Measurements from ENCODE around the gene ANO2.

The ANO2 gene

DNA sequence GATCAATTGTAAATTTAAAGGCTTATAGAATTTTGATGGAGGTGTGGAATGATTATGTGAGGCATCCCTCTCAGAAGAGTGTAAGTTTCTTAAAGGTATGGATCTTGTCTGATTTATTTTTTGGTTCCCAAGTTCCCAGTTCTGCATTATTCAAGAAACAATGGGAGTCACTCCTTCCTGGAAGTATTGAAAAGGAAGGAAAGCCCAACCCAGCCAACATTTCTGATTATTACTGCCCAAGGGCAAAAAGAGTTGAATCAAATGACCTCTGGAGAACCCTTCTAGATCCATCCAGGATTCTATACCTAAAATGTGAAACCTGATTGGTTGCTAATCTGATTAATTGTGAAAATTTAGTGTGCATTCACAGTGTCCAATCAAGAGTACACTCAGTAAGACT, 166.2 kb downstream of the ANO2 start:
- DNase-seq (ENCODE audit: low read depth, low spot score): no peak

DNA sequence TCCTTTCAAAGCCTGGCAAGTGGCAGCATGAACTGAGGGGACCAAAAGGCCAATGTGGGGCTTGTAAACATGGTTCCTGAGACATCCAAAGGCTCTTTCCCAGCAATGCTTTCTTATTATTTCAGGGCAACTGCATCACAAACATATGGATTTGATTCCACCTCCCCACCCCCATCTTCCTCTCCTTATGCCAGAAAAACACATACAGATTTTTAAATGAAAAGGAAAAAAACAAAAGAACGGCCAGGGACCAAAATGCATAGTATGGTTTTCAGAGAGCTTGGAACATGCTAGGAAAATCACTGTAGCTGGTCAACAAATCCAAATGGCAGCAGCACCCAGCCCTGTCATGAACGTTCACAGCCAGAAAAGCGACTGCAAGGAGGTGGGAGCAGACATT, 167.6 kb downstream of the ANO2 start:
- no peak for DNase-seq (ENCODE audit: low read depth, low spot score)

DNA sequence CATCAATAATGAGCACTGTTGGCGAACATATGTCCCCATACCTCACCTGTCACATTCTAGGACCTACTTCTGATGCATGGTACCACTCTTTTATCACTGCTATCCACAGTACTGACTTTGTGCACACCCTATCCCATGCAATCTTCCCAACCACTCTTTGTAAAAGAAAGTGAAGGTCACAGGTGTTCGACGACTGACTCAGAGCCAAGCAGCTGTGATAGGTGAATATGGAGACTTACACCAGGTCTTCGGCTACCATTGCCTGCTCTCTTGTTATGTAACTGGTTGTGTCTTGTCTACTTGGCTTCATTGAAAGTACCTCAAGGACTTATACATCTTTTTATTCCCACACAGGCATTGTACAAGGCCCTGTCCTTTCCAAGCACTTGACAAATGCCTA, 169.0 kb downstream of the ANO2 start:
- no peak for DNase-seq (ENCODE audit: low read depth, low spot score)

DNA sequence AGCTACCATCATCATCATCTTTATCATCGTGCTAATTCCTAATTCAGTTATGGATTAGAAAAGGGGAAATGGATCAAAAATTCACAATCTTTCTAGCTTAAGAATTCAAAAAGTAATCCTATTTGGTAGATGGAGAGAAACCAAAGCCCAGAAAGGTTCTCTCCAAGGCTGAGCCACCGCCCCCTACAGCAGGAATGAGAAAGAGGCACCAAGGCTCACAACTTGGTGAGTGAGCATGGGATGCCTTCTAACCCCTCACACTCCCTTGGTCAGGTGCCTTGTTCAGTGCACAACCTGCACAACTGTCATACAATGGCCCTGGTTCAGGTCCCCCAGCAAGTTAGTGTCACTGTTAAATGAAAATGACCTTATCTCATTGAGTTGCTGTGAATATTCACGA, 171.5 kb downstream of the ANO2 start:
- DNase-seq (ENCODE audit: low read depth, low spot score): no peak

DNA sequence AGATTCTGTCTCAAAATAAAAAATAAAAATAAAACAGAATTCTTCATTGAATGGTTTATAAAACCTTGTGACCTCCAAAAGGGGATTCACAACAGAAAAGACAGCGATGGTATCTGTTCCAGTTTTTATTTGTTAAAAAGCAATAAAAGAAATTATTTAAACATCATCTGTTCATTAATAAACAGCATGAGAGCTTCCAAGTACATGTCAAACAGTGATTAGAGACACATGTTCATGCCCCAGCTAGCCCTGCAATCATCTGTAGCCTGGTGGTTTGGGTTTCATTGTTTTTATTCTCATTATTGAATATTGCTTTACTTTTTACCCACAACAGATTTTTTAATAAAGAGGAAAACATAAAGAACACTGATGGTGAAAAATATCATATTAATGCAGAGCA, 173.3 kb downstream of the ANO2 start:
- DNase-seq (ENCODE audit: low read depth, low spot score): no peak

DNA sequence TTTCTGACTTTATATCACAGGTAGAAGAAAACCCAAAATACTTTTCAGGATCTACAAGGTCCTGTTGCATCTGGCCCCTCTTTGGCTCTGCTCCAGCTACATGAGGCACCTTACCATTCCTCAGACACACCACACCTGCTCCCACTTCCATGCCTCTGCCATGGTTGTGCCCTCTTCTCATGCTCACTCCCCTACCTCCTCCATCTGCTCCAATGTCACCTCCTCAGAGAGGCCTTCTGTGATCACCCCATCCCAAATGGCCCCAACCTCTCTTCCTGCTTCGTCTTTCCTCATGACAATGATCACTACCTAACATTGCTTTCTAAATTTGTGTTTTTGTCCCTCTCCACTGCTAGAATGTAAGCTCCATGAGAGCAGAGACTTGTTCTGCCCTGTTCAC, 174.3 kb downstream of the ANO2 start:
- DNase-seq (ENCODE audit: low read depth, low spot score): no peak

GRCh38 chr12:5768581-5769196, 176.4 kb downstream of the ANO2 start:
- no peak for DNase-seq (ENCODE audit: low read depth, low spot score)

- DNase-seq (ENCODE audit: low read depth, low spot score): no peak
These were observed 176.9 kb downstream of the ANO2 start for GRCh38 chr12:5768171-5768570.

GRCh38 chr12:5758347-5758746, 186.7 kb downstream of the ANO2 start:
- DNase-seq (ENCODE audit: low read depth, low spot score): no peak

GRCh38 chr12:5756338-5756842, 188.7 kb downstream of the ANO2 start:
- DNase-seq (ENCODE audit: low read depth, low spot score): no peak

DNA sequence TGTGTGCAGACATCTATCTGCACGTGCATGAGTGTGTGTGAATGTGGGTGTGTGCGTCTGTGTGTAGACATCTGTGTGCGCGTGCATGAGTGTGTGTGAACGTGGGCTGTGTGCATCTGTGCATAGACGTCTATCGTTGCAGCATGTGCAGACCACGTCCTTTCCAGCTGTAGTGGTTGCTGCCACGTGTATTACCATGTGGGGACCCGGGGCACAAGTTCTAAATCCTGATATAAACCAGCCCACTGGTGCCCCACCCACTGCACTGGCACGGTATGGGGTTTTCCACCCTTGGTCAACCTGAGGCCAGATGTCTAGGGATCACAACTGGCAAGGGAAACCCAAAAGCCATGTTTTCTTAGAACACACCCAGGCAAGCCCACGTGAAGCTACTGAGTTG, 197.0 kb downstream of the ANO2 start:
- DNase-seq (ENCODE audit: low read depth, low spot score): no peak

GRCh38 chr12:5746917-5747316, 198.1 kb downstream of the ANO2 start:
- no peak for DNase-seq (ENCODE audit: low read depth, low spot score)

DNA sequence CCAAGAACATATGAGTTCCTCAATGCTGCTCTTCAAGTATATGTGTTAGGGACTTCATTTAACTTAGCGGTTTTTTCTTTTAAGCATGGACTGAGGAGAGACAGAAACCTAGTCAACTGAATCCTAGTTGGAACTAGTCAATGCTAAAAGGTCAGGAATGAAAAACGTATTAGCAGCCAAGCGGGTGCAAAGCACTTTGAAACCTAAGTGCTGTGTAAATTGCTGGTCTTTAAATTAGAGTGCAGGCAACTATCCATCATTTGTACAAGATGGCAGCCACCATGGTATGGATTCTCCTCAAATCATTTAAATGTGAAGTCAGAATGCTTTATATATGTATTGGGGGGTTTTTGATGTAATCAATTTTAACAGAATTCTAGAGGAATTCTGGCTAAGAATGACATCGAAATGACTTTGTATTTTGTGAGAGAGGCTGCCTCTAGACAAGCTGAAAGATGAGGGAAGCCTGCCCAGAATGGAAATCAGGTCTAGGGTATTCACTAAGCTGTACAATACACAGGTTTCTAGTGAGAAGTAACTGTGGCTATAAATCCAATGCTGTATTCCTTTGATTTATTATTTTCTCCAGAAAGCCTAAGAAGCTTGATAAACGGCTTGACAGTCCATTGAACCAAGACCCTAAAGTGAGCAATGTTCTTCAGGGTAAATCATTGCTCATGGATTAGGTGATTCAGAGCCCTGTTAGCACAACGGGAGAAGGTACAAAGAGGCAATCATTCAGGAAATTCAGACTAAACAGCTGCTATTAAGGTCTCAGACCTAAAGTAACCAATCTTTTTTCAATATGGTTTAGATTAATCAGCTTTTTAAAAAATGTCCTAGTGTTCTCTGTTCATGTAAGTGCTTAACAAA, 198.8 kb downstream of the ANO2 start:
- DNase-seq (ENCODE audit: low read depth, low spot score): no peak

- DNase-seq (ENCODE audit: low read depth, low spot score): no peak
These were observed 199.7 kb downstream of the ANO2 start for GRCh38 chr12:5745251-5745888.

- no peak for DNase-seq (ENCODE audit: low read depth, low spot score)
These were observed 202.8 kb downstream of the ANO2 start for GRCh38 chr12:5742258-5742657.

DNA sequence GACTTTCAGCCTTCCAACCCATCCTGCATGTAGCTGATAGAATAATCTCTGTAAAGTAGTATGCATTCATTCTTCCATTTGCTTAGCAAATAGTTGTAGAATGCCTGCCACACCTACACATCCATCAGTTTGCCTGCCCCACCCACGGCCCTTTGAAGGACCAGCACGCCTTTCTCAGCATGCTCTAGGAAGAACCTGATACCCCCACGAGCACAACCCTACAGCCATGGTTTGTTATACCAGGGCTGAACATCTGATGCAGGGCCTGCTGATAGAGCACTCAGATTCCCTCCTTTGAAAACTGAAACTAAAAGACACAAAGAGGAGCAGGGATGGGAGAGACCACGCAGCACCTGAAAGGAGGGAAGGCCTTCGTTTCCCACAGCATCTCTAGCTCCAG, 205.1 kb downstream of the ANO2 start:
- DNase-seq (ENCODE audit: low read depth, low spot score): no peak

DNA sequence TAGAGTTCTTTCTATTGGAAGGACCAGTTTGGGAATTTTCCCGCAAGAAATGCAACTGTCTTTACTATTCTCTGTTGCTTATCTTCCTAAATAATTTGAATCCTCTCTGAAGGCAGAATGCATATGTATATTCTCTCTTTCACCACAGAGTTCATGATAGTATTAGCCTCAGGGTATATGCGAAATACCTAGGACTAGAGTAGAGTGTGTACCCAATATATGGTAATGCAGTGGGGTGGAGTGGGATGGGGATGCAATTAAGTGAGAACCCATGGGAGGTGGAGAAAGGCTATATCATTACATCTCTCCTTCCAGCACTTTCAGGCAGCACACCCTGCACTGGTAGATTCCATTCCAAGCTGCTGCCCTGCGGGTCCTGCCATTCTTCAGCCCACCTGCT, 207.3 kb downstream of the ANO2 start:
- no peak for DNase-seq (ENCODE audit: low read depth, low spot score)

DNA sequence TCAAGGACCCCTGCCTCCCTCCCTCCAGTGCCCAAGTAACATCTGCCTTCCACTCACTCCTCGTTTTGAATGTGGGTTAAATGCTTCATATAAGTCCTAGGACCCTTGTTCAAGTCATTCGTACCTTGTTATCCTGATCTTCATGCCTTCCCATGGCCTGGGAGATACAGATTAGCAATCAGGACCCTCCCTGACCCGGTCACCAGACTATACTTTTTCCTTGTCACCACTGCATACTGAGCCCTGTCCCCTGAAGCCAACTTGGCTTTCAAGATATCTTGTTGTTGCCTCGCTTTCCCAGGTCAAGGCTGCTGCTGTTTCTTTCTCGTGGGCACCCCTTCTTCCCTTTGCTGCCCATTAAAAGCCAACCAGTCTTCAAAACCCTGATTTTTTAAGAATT, 208.5 kb downstream of the ANO2 start:
- no peak for DNase-seq (ENCODE audit: low read depth, low spot score)

GRCh38 chr12:5736016-5736415, 209.0 kb downstream of the ANO2 start:
- DNase-seq (ENCODE audit: low read depth, low spot score): no peak

- no peak for DNase-seq (ENCODE audit: low read depth, low spot score)
These were observed 211.1 kb downstream of the ANO2 start for GRCh38 chr12:5733916-5734315.

DNA sequence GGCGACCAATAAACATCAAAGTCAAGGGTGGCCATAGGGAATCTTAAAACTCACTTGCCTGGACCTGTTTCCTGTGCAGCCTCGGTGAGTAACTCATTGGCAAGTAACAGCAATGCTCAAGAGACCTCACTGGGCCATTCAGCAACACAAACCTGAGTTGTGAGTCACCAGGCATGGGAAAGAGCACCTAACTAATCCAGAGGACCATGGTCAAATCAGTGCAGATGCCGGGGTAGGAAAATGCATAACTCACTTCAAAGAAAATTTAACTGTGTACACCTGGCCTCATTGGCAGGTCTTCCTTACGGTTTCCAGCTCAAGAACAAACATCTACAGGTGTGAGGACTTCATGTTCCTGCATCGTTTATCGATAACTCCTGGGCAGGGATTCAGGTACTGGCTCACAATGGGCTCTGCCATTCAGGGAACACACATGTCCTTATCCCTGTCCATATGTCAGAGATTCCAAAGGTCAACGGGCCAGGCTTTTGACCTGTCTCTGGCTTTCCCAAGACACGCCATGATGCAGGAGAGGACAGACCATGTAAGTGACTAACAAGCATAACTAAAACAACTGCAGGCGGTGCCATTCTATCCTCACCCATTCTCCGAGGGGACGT, 211.8 kb downstream of the ANO2 start:
- no peak for DNase-seq (ENCODE audit: low read depth, low spot score)

DNA sequence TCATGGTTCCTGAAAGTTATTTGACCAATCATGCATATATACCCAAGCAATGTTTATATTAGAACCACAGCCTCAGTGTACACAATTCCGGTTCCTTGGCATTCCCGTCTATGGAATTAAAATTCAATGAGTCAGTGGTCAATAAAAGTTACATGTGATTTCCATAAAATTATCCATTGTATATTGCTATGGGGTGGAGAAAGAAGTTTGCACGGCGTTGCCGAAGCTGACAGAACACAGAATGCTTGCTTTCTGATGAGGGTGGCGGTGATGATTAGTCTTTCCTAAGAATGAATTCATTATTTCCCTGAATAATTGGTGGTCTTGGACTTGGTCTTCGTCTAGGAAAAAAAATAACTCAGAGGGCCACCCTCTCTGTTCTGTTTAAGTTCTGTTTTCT, 214.1 kb downstream of the ANO2 start:
- DNase-seq (ENCODE audit: low read depth, low spot score): no peak
